Activated B cell treated with CpG ODN at 0.5 μM for 24 hours (primary cell): Measurements from ENCODE around the gene SPATS2L. TPM values are rescaled to one million over a fixed set of nuclear protein-coding genes. Genes with fewer than 3 reads are reported as not detected.

ENCODE experiments used
- ATAC-seq: fragments of 200-7000 bp; cut with Tn5 transposase; one replicate; pipeline ENCODE4 v1.10.0; 2021; ENCODE audit warnings: low read depth, mild to moderate bottlenecking, moderate library complexity
- CTCF ChIA-PET: fragments of 350-600 bp; sonication (Branson Sonifier 250); formaldehyde crosslinking; loops from one replicate; lab custom pipeline; 2021; ENCODE audit warnings: antibody characterized with exemption; lab: Charles Lee
- POLR2A ChIA-PET: fragments of 350-600 bp; sonication (Branson Sonifier 250); formaldehyde crosslinking; loops from one replicate; lab custom pipeline; 2021; ENCODE audit warnings: antibody characterized with exemption; lab: Charles Lee
- DNase-seq: peaks from one replicate; pipeline ENCODE4 v3.0.0; 2022
- H3K27ac Mint-ChIP-seq: one replicate; pipeline ENCODE4 v1.8.0; 2020; ENCODE audit warnings: mixed read lengths
- H3K27me3 Mint-ChIP-seq: one replicate; pipeline ENCODE4 v1.8.0; 2021; ENCODE audit warnings: mixed read lengths
- H3K36me3 Mint-ChIP-seq: one replicate; pipeline ENCODE4 v1.8.0; 2021; ENCODE audit warnings: low read depth, mixed read lengths
- H3K4me1 Mint-ChIP-seq: one replicate; pipeline ENCODE4 v1.8.0; 2021; ENCODE audit warnings: mixed read lengths
- H3K4me3 Mint-ChIP-seq: one replicate; pipeline ENCODE4 v1.8.0; 2020; ENCODE audit warnings: mild to moderate bottlenecking, mixed read lengths
- H3K9me3 Mint-ChIP-seq: one replicate; pipeline ENCODE4 v1.8.0; 2020; ENCODE audit warnings: mixed read lengths
- CTCF ChIP-seq: fragments of 200-600 bp; IDR thresholded peaks from one replicate; pipeline ENCODE4 v1.8.0; 2022; ENCODE audit warnings: antibody characterized with exemption, mild to moderate bottlenecking
- intact Hi-C: fragments of 100-400 bp; cut with micrococcal nuclease; formaldehyde crosslinking; loops from one replicate; pipeline ENCODE4 v1.15.1; 2024
- total RNA-seq: library from RNA; stranded (reverse); gene quantifications from 2 replicates; pipeline ENCODE4 v1.2.3, GENCODE V29; 2022

The SPATS2L gene
- total RNA-seq, 1 donor from 2014 or later, result 0.64 TPM

- H3K9me3 Mint-ChIP-seq, result no peaks in the 10 kb centered on the region
- peaks cover 12% of the 10 kb centered on the region for H3K27me3 Mint-ChIP-seq
- no peak overlapping the region for H3K4me3 Mint-ChIP-seq
- no peaks in the 10 kb centered on the region for H3K4me1 Mint-ChIP-seq
- DNase-seq (no peak), ATAC-seq (no peak)
- no peaks in the 10 kb centered on the region for H3K36me3 Mint-ChIP-seq
- CTCF ChIA-PET, result no interaction called here
- intact Hi-C loops, result no loop called here
- TF ChIP-seq CTCF, result no peak
- H3K27ac Mint-ChIP-seq, result no peak overlapping the region
- POLR2A ChIA-PET, result no interaction called here
Observed at GRCh38 chr2:200297100-200297499, 9.4 kb upstream of the SPATS2L start.

- DNase-seq (no peak), ATAC-seq (no peak)
- ChIA-PET POLR2A (no interaction called here), CTCF (no interaction called here)
- peaks cover 17% of the 10 kb centered on the region for H3K27me3 Mint-ChIP-seq
- no peak overlapping the region for H3K27ac Mint-ChIP-seq
- intact Hi-C loops, result no loop called here
- H3K4me3 Mint-ChIP-seq, result no peak overlapping the region
- no peaks in the 10 kb centered on the region for H3K36me3 Mint-ChIP-seq
- no peak for TF ChIP-seq CTCF
- H3K4me1 Mint-ChIP-seq, result no peaks in the 10 kb centered on the region
- no peaks in the 10 kb centered on the region for H3K9me3 Mint-ChIP-seq
Observed at GRCh38 chr2:200297989-200298388, 8.5 kb upstream of the SPATS2L start.

GRCh38 chr2:200298816-200299215, 7.7 kb upstream of the SPATS2L start:
- no peak overlapping the region for H3K27ac Mint-ChIP-seq
- intact Hi-C loops, result no loop called here
- CTCF ChIA-PET, result no interaction called here
- H3K27me3 Mint-ChIP-seq, result peaks cover 22% of the 10 kb centered on the region
- DNase-seq, result no peak
- no peaks in the 10 kb centered on the region for H3K4me1 Mint-ChIP-seq
- POLR2A ChIA-PET, result no interaction called here
- no peak for ATAC-seq
- H3K36me3 Mint-ChIP-seq, result no peaks in the 10 kb centered on the region
- H3K4me3 Mint-ChIP-seq, result no peak overlapping the region
- TF ChIP-seq CTCF, result no peak
- no peaks in the 10 kb centered on the region for H3K9me3 Mint-ChIP-seq

GRCh38 chr2:200300065-200300464, 6.4 kb upstream of the SPATS2L start:
- Mint-ChIP-seq H3K4me1 (no peaks in the 10 kb centered on the region), H3K27ac (no peak overlapping the region), H3K27me3 (peaks cover 26% of the 10 kb centered on the region), H3K36me3 (no peaks in the 10 kb centered on the region), H3K4me3 (no peak overlapping the region), H3K9me3 (no peaks in the 10 kb centered on the region)
- intact Hi-C loops, result no loop called here
- CTCF ChIA-PET, result no interaction called here
- TF ChIP-seq CTCF, result no peak
- no peak for DNase-seq
- POLR2A ChIA-PET, result no interaction called here
- no peak for ATAC-seq

GRCh38 chr2:200300638-200301314, 5.7 kb upstream of the SPATS2L start:
- Mint-ChIP-seq H3K36me3 (no peaks in the 10 kb centered on the region), H3K27ac (no peak overlapping the region), H3K4me3 (no peak overlapping the region), H3K9me3 (no peaks in the 10 kb centered on the region), H3K27me3 (peaks cover 30% of the 10 kb centered on the region), H3K4me1 (peaks cover under 1% of the 10 kb centered on the region)
- TF ChIP-seq CTCF, result no peak
- POLR2A ChIA-PET, result no interaction called here
- intact Hi-C loops, result no loop called here
- no peak for ATAC-seq
- no peak for DNase-seq
- CTCF ChIA-PET, result no interaction called here
